NCI-H748 (cell line): Measurements from ENCODE around the gene SLC38A6.

ENCODE experiments used
- DNase-seq: peaks from one replicate; lab custom pipeline; 2025; ENCODE audit not compliant: unreplicated experiment; lab: John Stamatoyannopoulos, UW

SLC38A6 gene

GRCh38 chr14:60980811-60981632 is at the start of gene SLC38A6, which contains the start of gene TRMT5:
Gene SLC38A6 (plus strand): TSS chr14:60981245. CDS start chr14:60981278, 33 bp downstream.
Gene TRMT5 (minus strand): TSS chr14:60981079. CDS start chr14:60980973, 106 bp downstream.
- peak; percentile 95 for DNase-seq

- DNase-seq: no peak
These were observed 47.0 kb upstream of the SLC38A6 start for GRCh38 chr14:60933920-60934655.

- no peak for DNase-seq
These were observed 45.7 kb upstream of the SLC38A6 start for GRCh38 chr14:60935319-60935718.

DNA sequence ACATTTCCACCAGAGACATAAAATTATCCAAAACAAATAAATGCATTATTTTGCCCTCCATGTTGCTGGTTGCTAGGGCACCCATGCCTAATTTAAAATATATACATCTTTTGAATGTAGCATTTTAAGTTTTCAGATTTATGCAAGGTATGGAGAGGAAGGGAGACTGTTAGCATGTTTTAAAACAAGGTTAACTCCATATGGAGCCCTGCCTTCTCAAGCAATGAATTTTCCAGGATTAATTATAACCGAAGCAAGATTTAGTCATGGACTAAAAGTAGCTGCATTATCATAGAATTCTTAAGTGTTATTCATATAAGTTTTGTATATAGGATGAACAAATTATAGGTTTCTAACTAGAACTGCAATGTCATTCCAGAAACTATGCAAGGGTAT is 37.4 kb upstream of the SLC38A6 start:
- DNase-seq: no peak

- DNase-seq: peak; percentile 15
These were observed 36.8 kb upstream of the SLC38A6 start for GRCh38 chr14:60944204-60944603.

DNA sequence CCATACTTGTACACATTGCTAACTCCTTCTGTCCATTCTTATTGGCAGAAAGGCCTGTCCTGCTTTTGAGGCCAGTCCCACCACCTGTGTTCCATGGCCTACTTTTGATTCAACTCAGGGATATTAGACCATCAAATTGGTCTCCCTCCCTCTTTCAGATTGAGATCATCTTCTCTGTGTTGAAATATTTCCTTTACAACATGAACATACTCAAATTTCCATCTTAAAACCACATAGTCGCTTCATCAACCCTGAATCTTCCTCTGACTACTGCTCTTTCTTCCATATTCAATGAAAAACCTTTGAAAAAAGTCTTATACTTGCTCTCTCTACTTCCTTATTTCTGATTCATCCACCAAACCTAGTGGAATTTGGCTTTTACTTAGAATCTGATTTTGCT is 35.1 kb upstream of the SLC38A6 start:
- no peak for DNase-seq

GRCh38 chr14:60946773-60947172 is 34.3 kb upstream of the SLC38A6 start:
- DNase-seq: no peak

GRCh38 chr14:60951776-60952435 is 29.1 kb upstream of the SLC38A6 start:
- no peak for DNase-seq

GRCh38 chr14:60956202-60956601 is 24.8 kb upstream of the SLC38A6 start:
- no peak for DNase-seq

GRCh38 chr14:60956632-60957031 is 24.4 kb upstream of the SLC38A6 start:
- DNase-seq: no peak

DNA sequence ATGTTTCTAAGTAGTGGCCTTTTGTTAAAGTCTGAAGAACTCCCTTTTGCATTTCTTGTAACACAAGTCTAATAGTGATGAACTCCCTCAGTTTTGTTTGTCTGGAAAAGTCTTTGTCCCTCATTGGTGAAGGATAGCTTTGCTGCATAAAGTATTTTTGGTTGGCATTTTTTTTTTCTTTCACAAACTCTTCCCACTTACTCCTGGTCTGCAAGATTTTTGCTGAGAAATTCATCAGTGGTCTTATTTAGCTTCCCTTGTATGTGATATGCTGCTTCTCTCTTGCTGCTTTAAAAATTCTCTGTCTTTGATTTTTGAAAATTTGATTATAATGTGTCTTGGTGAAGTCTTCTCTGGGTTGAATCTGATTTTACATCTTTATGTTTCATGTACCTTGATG is 22.9 kb upstream of the SLC38A6 start:
- DNase-seq: no peak

- no peak for DNase-seq
These were observed 17.3 kb upstream of the SLC38A6 start for GRCh38 chr14:60963761-60964160.

GRCh38 chr14:60964904-60965303 is 16.1 kb upstream of the SLC38A6 start:
- no peak for DNase-seq

DNA sequence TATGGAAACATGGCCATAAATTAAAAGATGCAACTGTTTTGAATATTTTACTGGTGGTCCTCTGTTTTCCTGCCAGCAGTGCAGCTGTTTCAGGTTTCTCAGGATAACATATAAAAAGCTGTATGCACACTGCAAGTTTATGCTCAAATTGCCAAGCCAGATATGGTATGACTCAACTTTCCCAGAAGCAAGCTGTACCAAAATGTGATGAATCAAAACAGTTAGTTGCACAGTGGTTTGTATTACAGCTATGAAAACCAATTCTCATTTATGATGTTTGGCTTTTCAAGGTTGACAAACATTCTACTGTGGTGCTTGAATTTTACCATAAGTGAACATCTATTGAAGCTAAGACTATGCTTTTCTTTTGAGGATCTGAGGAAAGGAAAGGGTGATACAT is 15.6 kb upstream of the SLC38A6 start:
- no peak for DNase-seq

- no peak for DNase-seq
These were observed 12.9 kb upstream of the SLC38A6 start for GRCh38 chr14:60968099-60968498.

- no peak for DNase-seq
These were observed 12.4 kb upstream of the SLC38A6 start for GRCh38 chr14:60968671-60969070.

DNA sequence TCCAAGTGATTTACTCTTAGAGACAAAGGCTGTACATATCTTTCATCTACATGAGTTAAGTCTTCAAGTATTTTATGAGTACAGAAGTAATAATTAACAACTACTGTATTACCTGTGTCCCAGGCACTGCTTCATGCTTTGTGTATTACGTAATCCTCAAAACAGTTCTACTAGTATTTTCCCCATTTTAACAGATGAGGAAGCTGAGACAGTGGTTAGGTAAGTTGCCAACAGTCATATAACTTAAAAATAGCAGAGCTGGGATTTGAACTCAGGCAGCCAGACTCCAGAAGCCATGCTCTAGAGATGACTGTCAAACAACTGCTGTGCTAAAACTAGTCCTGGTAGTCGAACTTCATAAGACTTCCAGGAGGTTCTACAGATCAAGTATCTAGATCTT is 10.9 kb upstream of the SLC38A6 start:
- no peak for DNase-seq

DNA sequence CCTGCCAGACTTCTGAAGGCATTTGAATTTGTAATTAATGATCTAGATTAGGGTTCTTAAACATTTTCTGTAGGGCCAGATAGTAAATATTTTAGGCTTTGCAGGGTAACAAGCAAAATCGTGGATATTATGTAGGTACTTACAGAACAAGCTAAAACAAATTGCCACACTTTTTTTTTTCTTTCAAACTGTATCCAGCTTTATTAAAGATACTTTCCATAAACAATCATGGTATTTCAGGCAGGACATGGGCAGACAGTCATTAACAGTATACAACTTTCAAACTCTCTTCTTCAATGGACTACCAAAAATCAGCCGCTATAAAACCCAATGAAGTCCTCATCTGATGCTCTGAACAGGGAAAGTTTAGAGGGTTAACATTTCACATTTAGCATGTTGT is 9.8 kb upstream of the SLC38A6 start:
- DNase-seq: no peak

GRCh38 chr14:60972295-60972694 is 8.8 kb upstream of the SLC38A6 start:
- DNase-seq: no peak

- DNase-seq: no peak
These were observed 8.0 kb upstream of the SLC38A6 start for GRCh38 chr14:60973070-60973469.

DNA sequence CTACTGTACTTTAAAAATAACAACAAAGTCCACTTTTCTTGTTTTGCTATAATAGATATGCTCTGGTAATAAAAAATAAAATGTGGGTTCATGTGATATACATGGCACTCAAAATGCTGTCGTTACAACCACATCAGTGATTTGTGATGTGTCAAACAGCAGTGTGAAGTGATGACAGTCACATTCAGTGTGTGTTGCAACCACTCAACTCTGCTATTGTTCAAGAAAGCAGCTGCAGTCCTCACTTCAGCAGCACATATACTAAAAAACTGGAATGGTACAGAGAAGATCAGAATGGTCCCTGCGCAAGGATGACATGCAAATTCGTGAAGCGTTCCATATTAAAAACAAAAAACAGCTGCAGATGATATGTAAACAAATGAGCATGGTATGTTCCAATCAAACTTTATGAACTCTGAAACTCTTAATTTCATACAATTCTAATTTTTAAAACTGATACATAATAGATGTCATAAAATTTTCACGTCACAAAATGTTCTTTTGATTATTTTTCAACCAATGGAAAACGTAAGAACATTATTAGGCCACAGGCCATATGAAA is 6.9 kb upstream of the SLC38A6 start:
- no peak for DNase-seq
